IMR-90 (cell line): ENCODE data around the gene CALHM1. TPM values are rescaled to one million over a fixed set of nuclear protein-coding genes. Genes with fewer than 3 reads are reported as not detected.

Source experiments
- ATAC-seq: fragments of 200-7000 bp; cut with Tn5 transposase; 2 replicates; pipeline ENCODE4 v1.9.1; 2020; ENCODE audit warnings: low read depth, mild to moderate bottlenecking, moderate library complexity
- BruUV-seq: library from RNA; stranded (reverse); fragments of 400-500 nt; replicated peaks from 2 replicates; lab custom pipeline; 2021; lab: Mats Ljungman, UMichigan
- CTCF ChIA-PET: fragments of 300-600 bp; formaldehyde crosslinking; extraction: SDS; loops from one replicate; lab custom pipeline; 2021; ENCODE audit warnings: antibody characterized with exemption; lab: Yijun Ruan, JAX
- POLR2A ChIA-PET: fragments of 300-600 bp; sonication (Branson Sonifier 250); formaldehyde crosslinking; loops from one replicate; lab custom pipeline; 2022; ENCODE audit warnings: antibody characterized with exemption; ENCODE audit not compliant: unreplicated experiment; lab: Charles Lee
- DNase-seq: peaks from one replicate; pipeline ENCODE4 v3.0.0; 2013
- H2AFZ ChIP-seq: replicated peaks from 2 replicates; pipeline ENCODE3; 2013; ENCODE audit warnings: low read length, mild to moderate bottlenecking; ENCODE audit not compliant: poor library complexity
- H2AK5ac ChIP-seq: 2 replicates; pipeline ENCODE4 v1.6.1; 2013; ENCODE audit warnings: low read depth, low read length, inconsistent platforms
- H2AK9ac ChIP-seq: replicated peaks from 2 replicates; pipeline ENCODE3; 2013; ENCODE audit warnings: mild to moderate bottlenecking, low read depth, low read length, moderate library complexity; ENCODE audit not compliant: poor library complexity
- H2BK120ac ChIP-seq: 2 replicates; pipeline ENCODE4 v1.6.1; 2013; ENCODE audit warnings: low read depth, low read length, inconsistent platforms
- H2BK15ac ChIP-seq: 3 replicates; pipeline ENCODE4 v1.6.1; 2013; ENCODE audit warnings: low read depth, low read length, inconsistent platforms
- H2BK20ac ChIP-seq: 2 replicates; pipeline ENCODE4 v1.6.1; 2013; ENCODE audit warnings: low read depth, mild to moderate bottlenecking, inconsistent platforms, low read length, moderate library complexity
- H2BK5ac ChIP-seq: 2 replicates; pipeline ENCODE4 v1.6.1; 2013; ENCODE audit warnings: mild to moderate bottlenecking, low read depth, low read length, inconsistent platforms; ENCODE audit not compliant: poor library complexity, severe bottlenecking
- H3K14ac ChIP-seq: replicated peaks from 2 replicates; pipeline ENCODE4 v1.6.1; 2013; ENCODE audit warnings: low read depth, low read length, inconsistent platforms
- H3K18ac ChIP-seq: 2 replicates; pipeline ENCODE4 v1.6.1; 2013; ENCODE audit warnings: low read depth, low read length, control low read depth
- H3K23ac ChIP-seq: 2 replicates; pipeline ENCODE4 v1.6.1; 2013; ENCODE audit warnings: low read depth, low read length, inconsistent platforms
- H3K27ac ChIP-seq: 2 replicates; pipeline ENCODE4 v1.5.1; 2013; ENCODE audit warnings: mild to moderate bottlenecking, control low read depth, low read length; ENCODE audit not compliant: insufficient read depth
- H3K27me3 ChIP-seq: 2 replicates; pipeline ENCODE4 v1.6.1; 2013; ENCODE audit warnings: low read length; ENCODE audit not compliant: control insufficient read depth, insufficient read depth
- H3K36me3 ChIP-seq: 2 replicates; pipeline ENCODE4 v1.6.1; 2013; ENCODE audit warnings: low read length, mixed read lengths; ENCODE audit not compliant: control insufficient read depth, insufficient read depth
- H3K4ac ChIP-seq: 2 replicates; pipeline ENCODE4 v1.6.1; 2013; ENCODE audit warnings: low read depth, low read length, inconsistent platforms
- H3K4me1 ChIP-seq: 2 replicates; pipeline ENCODE4 v1.6.1; 2013; ENCODE audit warnings: low read length, mixed read lengths; ENCODE audit not compliant: control insufficient read depth, insufficient read depth
- H3K4me2 ChIP-seq: 2 replicates; pipeline ENCODE4 v1.6.1; 2013; ENCODE audit warnings: low read depth, mild to moderate bottlenecking, control low read depth, low read length, moderate library complexity
- H3K4me3 ChIP-seq: 2 replicates; pipeline ENCODE4 v1.5.1; 2013; ENCODE audit warnings: low read depth, mild to moderate bottlenecking, control low read depth, low read length, moderate library complexity; ENCODE audit not compliant: insufficient read depth
- H3K56ac ChIP-seq: 2 replicates; pipeline ENCODE4 v1.6.1; 2013; ENCODE audit warnings: low read length, inconsistent platforms; ENCODE audit not compliant: insufficient read depth; ENCODE audit errors: extremely low read depth
- H3K79me1 ChIP-seq, 2 experiments: 2 replicates each; pipeline ENCODE4 v1.6.1; 2013; ENCODE audit warnings: low read length in 2 of 2, inconsistent platforms in 1 of 2, low read depth in 1 of 2
- H3K9ac ChIP-seq: 2 replicates; pipeline ENCODE4 v1.6.1; 2013; ENCODE audit warnings: low read depth, low read length, control low read depth
- H3K9me1 ChIP-seq: 2 replicates; pipeline ENCODE4 v1.6.1; 2013; ENCODE audit warnings: low read length, inconsistent platforms; ENCODE audit not compliant: insufficient read depth
- H3K9me3 ChIP-seq: 2 replicates; pipeline ENCODE4 v1.6.1; 2013; ENCODE audit warnings: low read length; ENCODE audit not compliant: control insufficient read depth, insufficient read depth
- H4K20me1 ChIP-seq: 2 replicates; pipeline ENCODE4 v1.6.1; 2013; ENCODE audit warnings: low read length, inconsistent platforms; ENCODE audit not compliant: insufficient read depth
- H4K5ac ChIP-seq: 2 replicates; pipeline ENCODE4 v1.6.1; 2013; ENCODE audit warnings: mild to moderate bottlenecking, low read depth, low read length, control low read depth
- H4K8ac ChIP-seq, 2 experiments: 2 replicates each; pipeline ENCODE4 v1.6.1; 2013; ENCODE audit warnings: low read depth in 2 of 2, low read length in 2 of 2, control low read depth in 1 of 2, inconsistent platforms in 1 of 2
- H4K91ac ChIP-seq: 2 replicates; pipeline ENCODE4 v1.6.1; 2013; ENCODE audit warnings: low read depth, low read length, inconsistent platforms; ENCODE audit not compliant: insufficient read depth
- MAZ ChIP-seq: IDR thresholded peaks from 2 replicates; pipeline ENCODE4 v1.6.1; 2012; ENCODE audit warnings: low read depth, mild to moderate bottlenecking, low read length, improper control_type of control experiment, moderate library complexity, borderline replicate concordance
- POLR2A ChIP-seq: IDR thresholded peaks from 2 replicates; pipeline ENCODE4 v1.6.1; 2012; ENCODE audit warnings: mild to moderate bottlenecking, low read depth, low read length
- RAD21 ChIP-seq: IDR thresholded peaks from 2 replicates; pipeline ENCODE4 v1.6.1; 2012; ENCODE audit warnings: low read length, improper control_type of control experiment
- RFX5 ChIP-seq: IDR thresholded peaks from 2 replicates; pipeline ENCODE4 v1.8.0; 2012; ENCODE audit warnings: low read depth, mild to moderate bottlenecking, low read length, moderate library complexity
- USF2 ChIP-seq: fragments of 150-350 bp; IDR thresholded peaks from 2 replicates; pipeline ENCODE4 v1.6.1; 2017; ENCODE audit warnings: mild to moderate bottlenecking, antibody characterized with exemption, low read length, low read depth
- WGBS, 2 experiments: methylation state at CpG; one replicate each; pipeline versions ENCODE4 v1.1.5 to v1.1.7; 2013; ENCODE audit warnings: missing lambda C conversion rate in 2 of 2; ENCODE audit not compliant: insufficient read length in 1 of 2; ENCODE audit errors: extremely low coverage in 2 of 2; 5-methylcytosine and 5-hydroxymethylcytosine counted together
- dilution Hi-C: fragments of 300-500 bp; cut with HindIII; formaldehyde crosslinking; loops from one replicate; pipeline ENCODE4 v1.14.3; 2018; ENCODE audit warnings: low sequenced_read_pairs; ENCODE audit not compliant: unreplicated experiment
- in situ Hi-C: fragments of 300-500 bp; cut with MboI; formaldehyde crosslinking; loops from 3 replicates; pipeline ENCODE4 v1.14.3; 2019; ENCODE audit warnings: low sequenced_read_pairs, inconsistent platforms, mixed read lengths
- intact Hi-C: fragments of 100-400 bp; cut with micrococcal nuclease; formaldehyde crosslinking; loops from 2 replicates; pipeline ENCODE4 v1.10.0; 2022
- polyA plus RNA-seq, 3 experiments: library from polyadenylated mRNA; depleted of rRNA; stranded (reverse); fragments of >200 nt; gene quantifications; 2 replicates each; pipeline ENCODE4 v1.2.3, GENCODE V29; 2012; ENCODE audit warnings: low replicate concordance in 1 of 3
- total RNA-seq: library from RNA; depleted of rRNA; stranded (reverse); fragments of >200 nt; gene quantifications from 2 replicates; pipeline ENCODE4 v1.2.3, GENCODE V29; 2012

Gene CALHM1
- total and polyA plus RNA-seq, 2 of the 4 experiments (the other 2 are of a cell fraction): not detected

GRCh38 chr10:103415581-103415980 is 43.1 kb downstream of the CALHM1 start:
- intact Hi-C loops (loop anchor here (5.0 kb wide), 1 partner anchor 177 kb away; no protein-coding TSS in a partner anchor), dilution Hi-C loops (no loop called here), in situ Hi-C loops (loop anchor here (5.0 kb wide), 1 partner anchor 72 kb away; no protein-coding TSS in a partner anchor)
- H3K9me3 ChIP-seq: no peaks in the 10 kb centered on the region
- H3K4me1 ChIP-seq: no peaks in the 10 kb centered on the region
- no peaks in the 10 kb centered on the region for H4K20me1 ChIP-seq
- no peak overlapping the region for H3K56ac ChIP-seq
- H3K14ac ChIP-seq: no peak overlapping the region
- ChIA-PET POLR2A (no interaction called here), CTCF (no interaction called here)
- H2BK120ac ChIP-seq: no peak overlapping the region
- no peak overlapping the region for H3K4me3 ChIP-seq
- H2BK5ac ChIP-seq: no peak overlapping the region
- H3K18ac ChIP-seq: no peak overlapping the region
- H2BK15ac ChIP-seq: no peak overlapping the region
- no peaks in the 10 kb centered on the region for H3K27me3 ChIP-seq
- no peaks in the 10 kb centered on the region for H3K9me1 ChIP-seq
- H3K23ac ChIP-seq: no peak overlapping the region
- 79% methylated on average over 4 of the region's 8 CpGs; no CpG with 5 or more reads in 1 of the 2 experiments for WGBS, 2 experiments
- DNase-seq (no peak), ATAC-seq (no peak)
- no peak overlapping the region for H4K5ac ChIP-seq
- 0 out of 4 replicates have a peak, but pooled peaks cover 0 to 8% of the 10 kb centered on the region in 2 experiments for H3K79me1 ChIP-seq
- no peak overlapping the region for H2BK20ac ChIP-seq
- H3K4ac ChIP-seq: no peak overlapping the region
- TF ChIP-seq RFX5: no peak
- TF ChIP-seq POLR2A: no peak
- TF ChIP-seq MAZ: no peak
- no peak for TF ChIP-seq USF2
- TF ChIP-seq RAD21: no peak
- no peak overlapping the region for H3K27ac ChIP-seq
- no peak overlapping the region for H2AK5ac ChIP-seq
- peaks cover 69% of the 10 kb centered on the region for H3K36me3 ChIP-seq
- no peak overlapping the region for H4K8ac ChIP-seq
- BruUV-seq: no TSS peak
- H3K9ac ChIP-seq: no peak overlapping the region
- H2AK9ac ChIP-seq: no peak overlapping the region
- H3K4me2 ChIP-seq: no peak overlapping the region
- H2AFZ ChIP-seq: no peak overlapping the region
- H4K91ac ChIP-seq: no peak overlapping the region
